HG02840 (cell line): ENCODE measurements around the gene HRG.
A peak's percentile ranks its signal among the peaks of the same experiment; 100 is the strongest.
"Not testable (repeated sequence)": the region's sequence is repeated elsewhere in the genome, so short reads cannot be mapped to it uniquely, and the experiment has no call there.

Experiments used
- ATAC-seq: cut with Tn5 transposase; IDR thresholded peaks from one replicate; pipeline ENCODE4 v1.9.1; 2021; ENCODE audit warnings: mild to moderate bottlenecking, moderate library complexity, moderate number of reproducible peaks; ENCODE audit not compliant: unreplicated experiment, low FRiP score

HRG gene

GRCh38 chr3:186665625-186666188, at the start of gene HRG:
HRG (plus strand) TSS chr3:186666014; CDS start chr3:186666032, 18 bp downstream.
- no peak for ATAC-seq

- no peak for ATAC-seq
Observed at GRCh38 chr3:186616299-186616617, 49.6 kb upstream of the HRG start.

GRCh38 chr3:186617036-186617946, 48.5 kb upstream of the HRG start:
- peak; percentile 75 for ATAC-seq

GRCh38 chr3:186618318-186618938, 47.4 kb upstream of the HRG start:
- no peak for ATAC-seq

GRCh38 chr3:186619787-186620212, 46.0 kb upstream of the HRG start:
- ATAC-seq: no peak

GRCh38 chr3:186620213-186621092, 45.4 kb upstream of the HRG start:
- no peak for ATAC-seq

- ATAC-seq: no peak
Observed at GRCh38 chr3:186621894-186622650, 43.7 kb upstream of the HRG start.

- ATAC-seq: no peak
Observed at GRCh38 chr3:186622651-186623310, 43.0 kb upstream of the HRG start.

GRCh38 chr3:186624598-186624997, 41.2 kb upstream of the HRG start:
- ATAC-seq: no peak

GRCh38 chr3:186625600-186626042, 40.2 kb upstream of the HRG start:
- ATAC-seq: no peak

GRCh38 chr3:186626254-186626847, 39.5 kb upstream of the HRG start:
- ATAC-seq: no peak

- no peak for ATAC-seq
Observed at GRCh38 chr3:186627852-186628414, 37.9 kb upstream of the HRG start.

GRCh38 chr3:186628756-186629155, 37.1 kb upstream of the HRG start:
- no peak for ATAC-seq

- no peak for ATAC-seq
Observed at GRCh38 chr3:186630950-186631641, 34.7 kb upstream of the HRG start.

GRCh38 chr3:186633481-186633880, 32.3 kb upstream of the HRG start:
- ATAC-seq: no peak

GRCh38 chr3:186634207-186634606, 31.6 kb upstream of the HRG start:
- not testable (repeated sequence) for ATAC-seq

GRCh38 chr3:186635532-186635931, 30.3 kb upstream of the HRG start:
- ATAC-seq: no peak

GRCh38 chr3:186636536-186636935, 29.3 kb upstream of the HRG start:
- ATAC-seq: no peak
